HG03439 (cell line): Measurements from ENCODE around the gene TMCC1.
"Not testable (repeated sequence)": the region's sequence is repeated elsewhere in the genome, so short reads cannot be mapped to it uniquely, and the experiment has no call there.

Experiments
- ATAC-seq: cut with Tn5 transposase; IDR thresholded peaks from one replicate; pipeline ENCODE4 v1.9.1; 2021; ENCODE audit warnings: mild to moderate bottlenecking, moderate library complexity; ENCODE audit not compliant: unreplicated experiment

Gene TMCC1

DNA sequence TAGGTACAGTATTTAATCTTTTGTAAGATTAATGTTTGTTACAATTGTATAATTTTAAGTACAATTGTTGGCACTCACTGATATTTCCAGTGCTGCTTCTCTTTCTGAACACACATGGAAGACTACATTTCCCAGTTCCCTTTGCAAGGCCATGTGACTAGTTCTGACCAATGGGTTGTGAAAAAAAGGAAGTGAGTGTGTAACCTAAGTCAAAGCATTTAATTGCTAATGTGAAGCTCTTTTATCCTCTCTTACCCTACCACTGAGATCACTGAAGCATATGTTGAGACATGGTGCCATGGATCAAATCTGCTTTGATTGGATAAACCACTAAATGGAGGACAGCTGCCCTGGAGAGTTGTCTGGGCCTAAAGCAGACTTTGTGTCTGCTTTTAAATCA, 203.1 kb downstream of the TMCC1 start:
- ATAC-seq = peak; percentile 71

DNA sequence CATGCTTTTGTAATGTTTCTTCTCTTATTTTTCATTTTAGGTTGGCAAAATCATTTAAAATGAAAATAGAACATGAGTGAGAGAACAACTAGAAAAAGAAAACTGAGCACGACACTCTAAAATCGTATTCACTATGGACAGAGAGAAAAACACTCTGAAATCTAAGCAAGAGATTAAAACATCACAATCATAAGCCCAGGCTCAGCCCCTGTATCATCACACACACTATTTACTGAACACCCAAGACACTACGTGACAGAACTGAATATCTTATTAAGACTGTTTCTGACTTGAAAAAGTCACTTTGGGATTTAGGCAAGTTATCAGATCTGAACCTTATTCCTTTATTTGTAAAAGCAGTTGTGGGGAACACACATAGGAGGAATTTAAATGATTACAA, 204.5 kb downstream of the TMCC1 start:
- no peak for ATAC-seq

GRCh38 chr3:129688271-129688895, 205.1 kb downstream of the TMCC1 start:
- ATAC-seq = no peak

DNA sequence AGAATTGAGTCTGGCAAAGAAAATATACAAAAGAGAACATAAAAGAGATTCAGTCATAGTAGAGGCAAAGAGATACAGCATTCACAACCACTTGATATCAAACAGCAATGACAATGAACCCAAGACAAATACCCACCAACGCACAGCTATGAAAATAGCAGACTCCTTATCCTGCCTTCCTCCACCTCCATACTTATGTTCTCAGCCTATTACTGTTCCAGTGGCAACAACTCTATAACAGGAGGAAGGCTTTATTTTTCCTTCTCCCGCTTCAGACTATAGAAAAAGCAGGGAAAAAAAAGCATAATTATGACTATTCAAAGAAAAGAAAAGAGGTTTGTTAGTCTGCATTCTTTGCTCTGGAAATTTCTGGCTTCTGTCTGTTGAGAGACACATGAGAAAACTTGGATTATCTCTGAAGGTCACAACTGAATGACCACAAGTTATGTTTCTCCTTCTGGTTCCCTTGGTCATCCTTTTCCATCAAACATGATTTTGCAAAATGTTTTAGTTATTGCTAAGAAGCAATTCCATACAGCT, 205.9 kb downstream of the TMCC1 start:
- no peak for ATAC-seq

GRCh38 chr3:129686941-129687340, 206.6 kb downstream of the TMCC1 start:
- ATAC-seq = no peak

GRCh38 chr3:129684270-129684669, 209.2 kb downstream of the TMCC1 start:
- ATAC-seq = no peak

- ATAC-seq = no peak
Observed at GRCh38 chr3:129683201-129683600, 210.3 kb downstream of the TMCC1 start.

DNA sequence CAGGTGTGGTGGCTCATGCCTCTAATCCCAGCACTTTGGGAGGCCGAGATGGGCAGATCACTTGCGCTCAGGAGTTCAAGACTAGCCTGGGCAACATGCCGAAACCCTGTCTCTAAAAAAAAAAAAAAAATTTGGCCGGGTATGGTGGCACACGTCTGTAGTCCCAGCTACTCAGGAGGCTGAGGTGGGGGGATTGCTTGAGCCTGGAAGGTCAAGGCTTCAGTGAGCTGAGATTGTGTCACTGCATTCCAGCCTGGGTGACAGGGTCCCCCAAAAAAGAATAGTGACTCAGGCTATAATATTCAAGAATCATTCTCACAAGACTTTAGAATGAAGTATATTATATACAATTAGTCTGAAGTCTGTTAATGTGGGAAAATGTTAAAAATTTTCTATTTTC, 216.5 kb downstream of the TMCC1 start:
- no peak for ATAC-seq

DNA sequence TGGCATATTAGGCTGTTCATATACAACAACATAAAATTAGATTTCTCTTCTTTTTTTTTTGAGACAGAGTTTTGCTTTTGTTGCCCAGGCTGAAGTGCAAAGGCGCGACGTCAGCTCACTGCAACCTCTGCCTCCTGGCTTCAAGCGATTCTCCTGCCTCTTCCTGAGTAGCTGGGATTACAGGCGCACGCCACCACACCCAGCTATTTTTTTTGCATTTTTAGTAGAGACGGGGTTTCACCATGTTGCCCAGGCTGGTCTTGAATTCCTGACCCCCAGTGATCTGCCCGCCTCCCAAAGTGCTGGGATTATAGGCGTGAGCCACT, 218.8 kb downstream of the TMCC1 start:
- not testable (repeated sequence) for ATAC-seq

GRCh38 chr3:129673897-129674797, 219.4 kb downstream of the TMCC1 start:
- no peak for ATAC-seq

DNA sequence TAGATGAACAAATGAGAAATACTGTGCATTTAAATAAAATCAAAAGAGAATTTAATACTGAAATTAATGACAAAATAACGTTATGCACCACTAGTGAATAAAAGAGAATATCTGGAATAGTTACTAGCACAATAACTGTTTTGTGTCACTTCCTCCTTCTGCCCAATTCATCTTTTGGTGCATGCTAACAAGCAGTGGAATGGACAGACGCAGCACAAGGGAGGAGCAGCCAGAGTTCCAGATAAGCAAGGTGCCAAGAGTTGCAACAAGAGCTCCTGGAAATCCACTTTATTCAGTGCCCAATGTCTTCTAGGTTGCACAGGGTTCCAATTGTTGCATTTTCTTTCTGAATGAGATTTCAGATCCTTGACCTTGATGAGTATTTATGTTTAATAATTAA, 220.5 kb downstream of the TMCC1 start:
- ATAC-seq = no peak

GRCh38 chr3:129672412-129672811, 221.1 kb downstream of the TMCC1 start:
- ATAC-seq = no peak

- ATAC-seq = no peak
Observed at GRCh38 chr3:129665024-129665768, 228.3 kb downstream of the TMCC1 start.

DNA sequence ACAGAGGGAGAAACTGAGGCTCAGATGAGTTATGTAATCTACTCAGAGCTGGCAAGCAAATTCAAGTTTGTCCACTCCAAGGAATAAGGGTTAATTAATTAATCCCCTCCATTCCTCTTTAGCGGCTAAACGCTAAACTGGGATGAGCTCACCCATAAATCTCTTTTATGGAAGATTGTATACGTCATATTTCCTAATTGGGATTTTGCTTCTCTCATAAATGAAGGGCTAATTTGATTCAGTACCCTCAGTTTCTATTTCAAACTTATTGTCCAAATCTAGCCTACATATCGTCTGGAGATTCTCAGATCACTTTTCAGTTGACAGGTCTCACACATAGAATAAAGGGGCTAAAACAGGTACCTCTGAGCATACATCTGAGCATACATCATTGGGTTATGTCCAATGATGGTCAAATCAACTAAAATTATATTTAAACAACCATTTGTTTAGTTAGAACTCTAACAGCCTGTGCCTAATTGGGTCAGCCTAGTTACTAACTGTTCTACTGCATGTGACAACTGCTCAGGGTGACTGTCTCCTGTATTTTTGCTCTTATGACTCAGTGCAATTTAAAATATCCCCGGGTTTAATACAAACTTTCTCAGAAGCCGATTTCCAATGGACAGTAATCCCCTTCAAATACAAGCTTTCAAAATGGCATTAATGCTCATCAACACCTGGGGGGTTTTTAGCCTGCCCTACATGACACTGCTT, 229.4 kb downstream of the TMCC1 start:
- ATAC-seq = no peak

DNA sequence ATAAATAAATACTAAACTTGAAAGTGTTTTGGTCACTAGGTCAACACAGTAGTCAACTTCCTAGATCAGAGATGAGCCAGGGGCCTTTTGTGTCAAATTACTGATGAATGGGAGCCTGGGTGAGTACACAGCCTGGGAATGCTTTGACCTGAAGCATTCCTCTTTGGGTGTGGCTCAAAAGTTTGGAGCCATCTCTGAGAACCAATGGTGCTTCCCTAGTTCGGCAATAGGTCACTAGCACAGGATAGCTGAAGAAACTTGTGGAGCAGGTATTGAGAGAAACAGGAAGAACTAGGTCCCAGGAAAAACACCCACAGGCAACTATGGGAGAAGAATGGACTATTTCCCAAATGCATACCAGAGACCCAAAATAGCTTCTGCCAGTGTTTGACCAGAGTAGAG, 230.5 kb downstream of the TMCC1 start:
- no peak for ATAC-seq

DNA sequence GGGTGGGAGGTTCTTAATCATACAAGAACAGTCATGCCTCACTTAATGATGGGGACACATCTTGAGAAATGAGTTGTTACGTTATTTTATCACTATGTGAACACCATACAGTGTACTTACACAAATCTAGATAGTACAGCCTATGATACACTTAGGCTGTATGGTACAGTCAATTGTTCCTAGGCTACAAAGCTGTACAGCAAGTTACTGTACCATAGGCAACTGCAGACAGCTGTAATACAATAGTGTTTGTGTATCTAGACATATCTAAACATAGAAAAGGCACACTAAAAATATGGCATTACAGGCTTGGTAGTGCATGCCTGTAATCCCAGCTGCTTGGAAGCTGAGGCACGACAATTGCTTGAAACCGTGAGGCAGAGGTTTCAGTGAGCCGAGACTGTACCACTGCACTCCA, 231.3 kb downstream of the TMCC1 start:
- no peak for ATAC-seq

DNA sequence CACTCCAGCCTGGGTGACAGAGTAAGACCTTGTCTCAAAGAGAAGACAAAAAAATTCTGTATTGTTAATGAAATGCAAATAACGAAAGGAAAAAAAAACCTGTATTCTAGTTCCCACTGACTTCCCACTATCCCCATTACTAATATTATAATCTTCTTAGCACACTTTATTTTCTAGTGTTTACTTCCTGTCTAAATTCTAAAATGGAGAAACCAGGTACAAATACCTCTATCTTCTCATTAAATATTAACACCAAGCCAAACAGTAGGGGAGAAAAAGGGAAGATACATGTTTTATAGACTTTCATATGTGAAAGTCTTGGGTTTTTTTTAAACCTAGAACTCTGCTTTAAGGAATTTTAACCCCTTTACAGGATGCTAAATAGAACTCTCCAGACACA, 231.7 kb downstream of the TMCC1 start:
- no peak for ATAC-seq

GRCh38 chr3:129658110-129658843, 235.2 kb downstream of the TMCC1 start:
- no peak for ATAC-seq

- no peak for ATAC-seq
Observed at GRCh38 chr3:129657261-129658046, 236.1 kb downstream of the TMCC1 start.
